Measurements from ENCODE around the gene SLC30A2. TPM values are rescaled to one million over a fixed set of nuclear protein-coding genes. Genes with fewer than 3 reads are reported as not detected.
A peak's percentile ranks its signal among the peaks of the same experiment; 100 is the strongest.

Gene SLC30A2
- polyA plus RNA-seq, 1 donor from 2014 or later, result 0.46 TPM

- Histone ChIP-seq H3K9me2 (ENCODE audit: insufficient read depth, low read length) (no peaks in the 10 kb centered on the region), H3K27me3 (ENCODE audit: insufficient read depth, low read depth, low read length) (no peaks in the 10 kb centered on the region), H3K9ac (ENCODE audit: low read length) (no peak overlapping the region), H3K4me2 (ENCODE audit: low read length) (no peak overlapping the region), H2AFZ (ENCODE audit: low read depth, low read length) (peak overlapping the region; percentile 97), H4K20me1 (ENCODE audit: insufficient read depth) (no peaks in the 10 kb centered on the region), H3K27ac (ENCODE audit: low read length) (peak overlapping the region; percentile 89), H3F3A (ENCODE audit: insufficient read depth, low read length, poor library complexity, severe bottlenecking) (no peaks in the 10 kb centered on the region), H3K36me3 (ENCODE audit: insufficient read depth, low read length) (no peaks in the 10 kb centered on the region), H3K4me3 (ENCODE audit: low read length) (no peak overlapping the region), H3K79me2 (replicated peaks; ENCODE audit: insufficient read depth, low read length) (peaks cover 5% of the 10 kb centered on the region), H3K9me3 (ENCODE audit: low read length) (no peaks in the 10 kb centered on the region)
- no peak for TF ChIP-seq MXI1 (conservative IDR thresholded peaks at IDR 0.05; ENCODE audit: poor library complexity, severe bottlenecking)
- no peak for TF ChIP-seq SMC3 (conservative IDR thresholded peaks at IDR 0.05; ENCODE audit: poor library complexity)
- TF ChIP-seq RAD21 (conservative IDR thresholded peaks at IDR 0.05), result no peak
- no peak for TF ChIP-seq POLR2AphosphoS5 (IDR thresholded peaks at IDR 0.05)
- TF ChIP-seq CTCF (IDR thresholded peaks at IDR 0.05; ENCODE audit: poor library complexity, severe bottlenecking), result no peak
- TF ChIP-seq EZH2 (IDR thresholded peaks at IDR 0.05; ENCODE audit: borderline replicate concordance, insufficient read depth, low read length, poor library complexity, severe bottlenecking), result no peak
- TF ChIP-seq REST (IDR thresholded peaks at IDR 0.05; ENCODE audit: borderline replicate concordance), result no peak
- no peak for TF ChIP-seq EP300 (conservative IDR thresholded peaks at IDR 0.05; ENCODE audit: poor library complexity, severe bottlenecking)
- TF ChIP-seq TAF1 (IDR thresholded peaks at IDR 0.05; ENCODE audit: low read depth), result no peak
Measured at GRCh38 chr1:25999041-25999800, 46.7 kb downstream of the SLC30A2 start.

GRCh38 chr1:25997828-25998761 is 47.8 kb downstream of the SLC30A2 start, which contains the start of gene PAFAH2:
PAFAH2 (minus strand) TSS chr1:25998063; CDS start chr1:25990816, 7,247 bp downstream.
- Histone ChIP-seq H3K9me3 (ENCODE audit: low read length) (no peaks in the 10 kb centered on the region), H3K9ac (ENCODE audit: low read length) (peak within 1 kb of the TSS; percentile 72), H3K36me3 (ENCODE audit: insufficient read depth, low read length) (no peaks in the 10 kb centered on the region), H3K4me2 (ENCODE audit: low read length) (peak within 1 kb of the TSS; percentile 69), H3K4me3 (ENCODE audit: low read length) (peak within 1 kb of the TSS; percentile 74), H3K27me3 (ENCODE audit: insufficient read depth, low read depth, low read length) (no peaks in the 10 kb centered on the region), H3K9me2 (ENCODE audit: insufficient read depth, low read length) (no peaks in the 10 kb centered on the region), H4K20me1 (ENCODE audit: insufficient read depth) (no peaks in the 10 kb centered on the region), H3K27ac (ENCODE audit: low read length) (peak within 1 kb of the TSS; percentile 89), H2AFZ (ENCODE audit: low read depth, low read length) (peak within 1 kb of the TSS; percentile 97), H3F3A (ENCODE audit: insufficient read depth, low read length, poor library complexity, severe bottlenecking) (no peaks in the 10 kb centered on the region), H3K79me2 (replicated peaks; ENCODE audit: insufficient read depth, low read length) (peaks cover 5% of the 10 kb centered on the region)
- TF ChIP-seq EP300 (conservative IDR thresholded peaks at IDR 0.05; ENCODE audit: poor library complexity, severe bottlenecking) (peak; percentile 79), RAD21 (conservative IDR thresholded peaks at IDR 0.05) (peak; percentile 100), MXI1 (conservative IDR thresholded peaks at IDR 0.05; ENCODE audit: poor library complexity, severe bottlenecking) (peak; percentile 85), SMC3 (conservative IDR thresholded peaks at IDR 0.05; ENCODE audit: poor library complexity) (peak; percentile 100), POLR2AphosphoS5 (IDR thresholded peaks at IDR 0.05) (peak; percentile 89), REST (IDR thresholded peaks at IDR 0.05; ENCODE audit: borderline replicate concordance) (peak; percentile 86), CTCF (IDR thresholded peaks at IDR 0.05; ENCODE audit: poor library complexity, severe bottlenecking) (peak; percentile 100), TAF1 (IDR thresholded peaks at IDR 0.05; ENCODE audit: low read depth) (peak; percentile 99), EZH2 (IDR thresholded peaks at IDR 0.05; ENCODE audit: borderline replicate concordance, insufficient read depth, low read length, poor library complexity, severe bottlenecking) (no peak)
